GM12801 (cell line): Measurements from ENCODE around the gene CACNA2D3.

Source experiments
- CTCF ChIP-seq: IDR thresholded peaks from one replicate; pipeline ENCODE4 v1.5.1; 2011; ENCODE audit warnings: control low read depth; ENCODE audit not compliant: insufficient read length; ENCODE audit errors: extremely low read depth

CACNA2D3 gene

GRCh38 chr3:54294214-54294613 lies 171.9 kb downstream of the CACNA2D3 start:
- no peak for TF ChIP-seq CTCF

GRCh38 chr3:54296531-54296930 lies 174.2 kb downstream of the CACNA2D3 start:
- TF ChIP-seq CTCF, result no peak

- no peak for TF ChIP-seq CTCF
These were observed 177.0 kb downstream of the CACNA2D3 start for GRCh38 chr3:54299169-54299935.

- no peak for TF ChIP-seq CTCF
These were observed 181.4 kb downstream of the CACNA2D3 start for GRCh38 chr3:54303517-54304375.

- TF ChIP-seq CTCF, result no peak
These were observed 182.5 kb downstream of the CACNA2D3 start for GRCh38 chr3:54304877-54305276.

- TF ChIP-seq CTCF, result no peak
These were observed 183.2 kb downstream of the CACNA2D3 start for GRCh38 chr3:54305409-54306099.

- no peak for TF ChIP-seq CTCF
These were observed 185.3 kb downstream of the CACNA2D3 start for GRCh38 chr3:54307566-54308180.
